ENCODE measurements around the gene PSME4. TPM values are rescaled to one million over a fixed set of nuclear protein-coding genes. Genes with fewer than 3 reads are reported as not detected.

The PSME4 gene
- total and polyA plus RNA-seq, 2 of the 13 experiments (the other 11 are each of a cell fraction or from before 2014, with no cell fraction given): 52.1 to 77.8 TPM

DNA sequence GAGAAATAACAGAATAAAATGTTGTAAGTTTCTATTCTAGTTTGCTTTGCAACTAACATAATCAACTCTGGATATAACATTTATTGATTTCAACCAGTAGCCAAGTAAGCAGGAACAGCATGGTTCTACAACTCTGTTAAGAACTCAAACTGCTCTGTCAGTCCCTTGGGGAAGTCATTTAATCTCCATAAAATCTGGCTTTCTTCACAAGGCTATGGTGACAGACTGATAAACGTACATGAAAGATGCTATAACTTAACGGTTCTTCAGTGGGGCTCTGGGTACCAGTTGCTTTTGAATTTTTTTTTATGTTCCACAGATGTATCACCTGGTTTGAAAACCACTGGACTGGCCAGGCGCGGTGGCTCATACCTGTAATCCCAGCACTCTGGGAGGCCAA lies 10.3 kb downstream of the PSME4 start:
- DNase-seq (ENCODE audit: low spot score) (no peak), ATAC-seq (no peak), FAIRE-seq (no peak)
- Histone ChIP-seq H3K36me3 (replicated peaks in 1 of 2; ENCODE audit: control insufficient read depth in 1 of 2, insufficient read depth in 2 of 2, low read length in 2 of 2) (no peaks in the 10 kb centered on the region; a peak in 1 of 5 replicates), H4K20me1 (ENCODE audit: insufficient read depth, low read length) (peaks cover 54% of the 10 kb centered on the region), H3K79me2 (ENCODE audit: insufficient read depth, low read length) (peaks cover 97% of the 10 kb centered on the region), H3K4me2 (ENCODE audit: low read depth, low read length) (no peak overlapping the region), H3K27me3 (ENCODE audit: control insufficient read depth in 1 of 2, insufficient read depth in 2 of 2, low read length in 2 of 2) (no peaks in the 10 kb centered on the region), H3K4me3 (replicated peaks in 1 of 3; ENCODE audit: insufficient read depth in 1 of 3, low read depth in 2 of 3, low read length in 3 of 3) (no peak overlapping the region), H2AFZ (ENCODE audit: low read length) (no peak overlapping the region), H3K9me3 (ENCODE audit: low read length) (no peaks in the 10 kb centered on the region), H3K9ac (ENCODE audit: insufficient read depth, low read depth, low read length) (no peak overlapping the region), H3K4me1 (ENCODE audit: insufficient read depth, low read length) (peaks cover 42% of the 10 kb centered on the region), H3K27ac (ENCODE audit: extremely low read length, insufficient read depth, low read length) (no peak overlapping the region)
- WGBS (ENCODE audit: low lambda C conversion rate): 73% methylated on average over 4 of the region's 4 CpGs
- in situ Hi-C loops (cut with HindIII; ENCODE audit: extremely low pct_ligation_motif_present, low pct_unique_long_range_greater_than_20kb) (no loop called here), intact Hi-C loops (cut with micrococcal nuclease; ENCODE audit: unreplicated experiment) (no loop called here)
- POLR2A ChIA-PET: no interaction called here
- no TSS peak for BruUV-seq (replicated peaks)
- CTCF ChIA-PET (ENCODE audit: low intra/inter-chr PET ratio, low total read pairs): no interaction called here
- TF ChIP-seq, protein P1, sequence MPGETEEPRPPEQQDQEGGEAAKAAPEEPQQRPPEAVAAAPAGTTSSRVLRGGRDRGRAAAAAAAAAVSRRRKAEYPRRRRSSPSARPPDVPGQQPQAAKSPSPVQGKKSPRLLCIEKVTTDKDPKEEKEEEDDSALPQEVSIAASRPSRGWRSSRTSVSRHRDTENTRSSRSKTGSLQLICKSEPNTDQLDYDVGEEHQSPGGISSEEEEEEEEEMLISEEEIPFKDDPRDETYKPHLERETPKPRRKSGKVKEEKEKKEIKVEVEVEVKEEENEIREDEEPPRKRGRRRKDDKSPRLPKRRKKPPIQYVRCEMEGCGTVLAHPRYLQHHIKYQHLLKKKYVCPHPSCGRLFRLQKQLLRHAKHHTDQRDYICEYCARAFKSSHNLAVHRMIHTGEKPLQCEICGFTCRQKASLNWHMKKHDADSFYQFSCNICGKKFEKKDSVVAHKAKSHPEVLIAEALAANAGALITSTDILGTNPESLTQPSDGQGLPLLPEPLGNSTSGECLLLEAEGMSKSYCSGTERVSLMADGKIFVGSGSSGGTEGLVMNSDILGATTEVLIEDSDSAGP (CRISPR knock-in tag; IDR thresholded peaks at IDR 0.05; ENCODE audit: borderline replicate concordance): no peak
- TF ChIP-seq, protein P2, sequence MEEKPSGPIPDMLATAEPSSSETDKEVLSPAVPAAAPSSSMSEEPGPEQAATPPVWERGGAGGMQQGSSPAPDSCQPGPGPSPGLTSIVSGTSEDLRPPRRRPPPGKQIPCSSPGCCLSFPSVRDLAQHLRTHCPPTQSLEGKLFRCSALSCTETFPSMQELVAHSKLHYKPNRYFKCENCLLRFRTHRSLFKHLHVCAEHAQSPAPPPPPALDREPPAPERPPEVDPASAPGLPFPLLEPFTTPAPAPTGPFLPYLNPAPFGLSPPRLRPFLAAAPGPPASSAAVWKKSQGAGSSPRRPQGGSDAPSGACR (CRISPR knock-in tag; IDR thresholded peaks at IDR 0.05): no peak
- TF ChIP-seq HNRNPK (IDR thresholded peaks at IDR 0.05; ENCODE audit: low read depth, low read length, poor library complexity, severe bottlenecking) (no peak), MAF1 (CRISPR knock-in tag; IDR thresholded peaks at IDR 0.05; ENCODE audit: borderline replicate concordance) (no peak), SIX1 (CRISPR knock-in tag; IDR thresholded peaks at IDR 0.05; ENCODE audit: borderline replicate concordance) (no peak), ZNF792 (CRISPR knock-in tag; IDR thresholded peaks at IDR 0.05) (no peak)
- TF ChIP-seq, protein P3, sequence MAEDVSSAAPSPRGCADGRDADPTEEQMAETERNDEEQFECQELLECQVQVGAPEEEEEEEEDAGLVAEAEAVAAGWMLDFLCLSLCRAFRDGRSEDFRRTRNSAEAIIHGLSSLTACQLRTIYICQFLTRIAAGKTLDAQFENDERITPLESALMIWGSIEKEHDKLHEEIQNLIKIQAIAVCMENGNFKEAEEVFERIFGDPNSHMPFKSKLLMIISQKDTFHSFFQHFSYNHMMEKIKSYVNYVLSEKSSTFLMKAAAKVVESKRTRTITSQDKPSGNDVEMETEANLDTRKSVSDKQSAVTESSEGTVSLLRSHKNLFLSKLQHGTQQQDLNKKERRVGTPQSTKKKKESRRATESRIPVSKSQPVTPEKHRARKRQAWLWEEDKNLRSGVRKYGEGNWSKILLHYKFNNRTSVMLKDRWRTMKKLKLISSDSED (CRISPR knock-in tag; IDR thresholded peaks at IDR 0.05): no peak
- TF ChIP-seq, protein P4, sequence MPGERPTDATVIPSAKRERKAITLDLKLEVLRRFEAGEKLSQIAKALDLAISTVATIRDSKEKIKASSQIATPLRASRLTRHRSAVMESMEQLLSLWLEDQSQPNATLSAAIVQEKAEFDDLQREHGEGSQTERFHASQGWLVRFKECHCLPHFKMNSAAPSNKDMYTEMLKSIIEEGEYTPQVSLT (CRISPR knock-in tag; IDR thresholded peaks at IDR 0.05; ENCODE audit: borderline replicate concordance, low read depth): no peak

All from HepG2 (cell line).